HepG2 (cell line): Measurements from ENCODE around the gene ENGASE. TPM values are rescaled to one million over a fixed set of nuclear protein-coding genes. Genes with fewer than 3 reads are reported as not detected.

Experiments
- ATAC-seq: fragments of 200-7000 bp; cut with Tn5 transposase; 3 replicates; pipeline ENCODE4 v1.9.1; 2020; ENCODE audit warnings: mild to moderate bottlenecking, moderate library complexity
- BruUV-seq: library from RNA; stranded (reverse); fragments of 400-500 nt; replicated peaks from 2 replicates; lab custom pipeline; 2021; lab: Mats Ljungman, UMichigan
- CTCF ChIA-PET: fragments of 300-600 bp; formaldehyde crosslinking; extraction: SDS; loops from one replicate; lab custom pipeline; 2021; ENCODE audit warnings: low total read pairs, inconsistent platforms, low intra/inter-chr PET ratio; lab: Yijun Ruan, JAX
- POLR2A ChIA-PET: fragments of 350-600 bp; sonication (Branson Sonifier 250); formaldehyde crosslinking; loops from one replicate; lab custom pipeline; 2020; ENCODE audit warnings: antibody characterized with exemption, inconsistent platforms; lab: Yijun Ruan, JAX
- DNase-seq: peaks from one replicate; pipeline ENCODE4 v3.0.0-alpha.2; 2015; ENCODE audit warnings: low spot score
- FAIRE-seq: peaks from 3 replicates; lab custom pipeline; 2011; peaks lifted over from hg19 to GRCh38; lab: Jason Lieb, UNC
- H2AFZ ChIP-seq: one replicate; pipeline ENCODE4 v1.6.1; 2011; ENCODE audit warnings: low read length, inconsistent platforms
- H3K27ac ChIP-seq: fragments of 300-600 bp; 3 replicates; pipeline ENCODE4 v1.8.0; 2011; ENCODE audit warnings: mixed run types, mild to moderate bottlenecking, mixed read lengths, low read length, inconsistent platforms; ENCODE audit not compliant: insufficient read depth; ENCODE audit errors: extremely low read length
- H3K27me3 ChIP-seq, 2 experiments: fragments of 200-600 bp in 1 of 2; 2 replicates in 1 of 2; 3 replicates in 1 of 2; pipeline versions ENCODE4 v1.6.0 to v1.8.0; 2011; ENCODE audit warnings: low read length in 2 of 2, mild to moderate bottlenecking in 2 of 2, moderate library complexity in 2 of 2, inconsistent platforms in 1 of 2; ENCODE audit not compliant: insufficient read depth in 2 of 2, control insufficient read depth in 1 of 2
- H3K36me3 ChIP-seq, 2 experiments: fragments of 200-600 bp in 1 of 2; replicated peaks in 1 of 2; 2 replicates in 1 of 2; 3 replicates in 1 of 2; pipeline versions ENCODE4 v1.5.1 to v1.8.0; 2011; ENCODE audit warnings: low read length in 2 of 2, inconsistent platforms in 1 of 2; ENCODE audit not compliant: insufficient read depth in 2 of 2, control insufficient read depth in 1 of 2
- H3K4me1 ChIP-seq: 2 replicates; pipeline ENCODE4 v1.5.1; 2012; ENCODE audit warnings: low read length, inconsistent platforms; ENCODE audit not compliant: insufficient read depth
- H3K4me2 ChIP-seq: 2 replicates; pipeline ENCODE4 v1.6.0; 2011; ENCODE audit warnings: low read depth, low read length, inconsistent platforms
- H3K4me3 ChIP-seq, 3 experiments: fragments of 200-600 bp in 1 of 3; sonication (generic), shearing (Covaris generic) in 1 of 3; replicated peaks in 1 of 3; 2 replicates each; pipeline ENCODE4 v1.5.1; 2011 to 2016; ENCODE audit warnings: low read length in 3 of 3, inconsistent platforms in 2 of 3, low read depth in 2 of 3, mild to moderate bottlenecking in 2 of 3, control low read depth in 1 of 3, mixed read lengths in 1 of 3; ENCODE audit not compliant: insufficient read depth in 1 of 3
- H3K79me2 ChIP-seq: one replicate; pipeline ENCODE4 v1.6.1; 2011; ENCODE audit warnings: low read length, inconsistent platforms; ENCODE audit not compliant: insufficient read depth
- H3K9ac ChIP-seq: 2 replicates; pipeline ENCODE4 v1.6.0; 2011; ENCODE audit warnings: mild to moderate bottlenecking, low read depth, low read length, inconsistent platforms; ENCODE audit not compliant: insufficient read depth
- H3K9me3 ChIP-seq: 2 replicates; pipeline ENCODE4 v1.5.1; 2012; ENCODE audit warnings: mild to moderate bottlenecking, low read length
- H4K20me1 ChIP-seq: 2 replicates; pipeline ENCODE4 v1.6.0; 2011; ENCODE audit warnings: inconsistent platforms, mild to moderate bottlenecking, low read length, moderate library complexity; ENCODE audit not compliant: insufficient read depth
- ATF1 ChIP-seq: IDR thresholded peaks from 2 replicates; pipeline ENCODE4 v1.6.1; 2016; ENCODE audit warnings: mild to moderate bottlenecking, control low read depth
- CHD2 ChIP-seq: IDR thresholded peaks from 2 replicates; pipeline ENCODE4 v1.6.1; 2011; ENCODE audit warnings: low read depth, low read length, improper control_type of control experiment
- GATAD2A ChIP-seq: IDR thresholded peaks from 2 replicates; pipeline ENCODE4 v1.6.1; 2016
- KAT7 ChIP-seq: IDR thresholded peaks from 2 replicates; pipeline ENCODE4 v1.6.1; 2018; ENCODE audit warnings: borderline replicate concordance, missing compliant biosample characterization
- PHB2 ChIP-seq: fragments of 450-650 bp; IDR thresholded peaks from 2 replicates; pipeline ENCODE4 v1.6.1; 2018; ENCODE audit not compliant: partially characterized antibody
- RBFOX2 ChIP-seq: fragments of 200-400 bp; formaldehyde crosslinking; IDR thresholded peaks from 2 replicates; pipeline ENCODE4 v1.6.1; 2017; ENCODE audit warnings: low read depth, mild to moderate bottlenecking, low read length
- SALL1 ChIP-seq: sonication (generic); formaldehyde crosslinking; IDR thresholded peaks from 2 replicates; pipeline ENCODE4 v1.8.0; 2022; ENCODE audit warnings: mild to moderate bottlenecking, missing genetic modification reagents
- SCMH1 ChIP-seq: sonication (generic); formaldehyde crosslinking; IDR thresholded peaks from 2 replicates; pipeline ENCODE4 v1.9.0; 2021; ENCODE audit warnings: missing genetic modification reagents, mild to moderate bottlenecking, borderline replicate concordance
- SIN3A ChIP-seq: IDR thresholded peaks from 2 replicates; pipeline ENCODE4 v1.6.1; 2011; ENCODE audit warnings: low read depth, mild to moderate bottlenecking, control low read depth, low read length, borderline replicate concordance
- ZMYM4 ChIP-seq: sonication (generic); formaldehyde crosslinking; IDR thresholded peaks from 2 replicates; pipeline ENCODE4 v1.8.1; 2023; ENCODE audit warnings: mild to moderate bottlenecking, missing genetic modification reagents
- ZNF441 ChIP-seq: sonication (generic); formaldehyde crosslinking; IDR thresholded peaks from 2 replicates; pipeline ENCODE4 v1.7.0; 2021; ENCODE audit warnings: missing genetic modification reagents, borderline replicate concordance
- WGBS: methylation state at CpG from one replicate; pipeline ENCODE4 v1.1.6; 2017; ENCODE audit warnings: low lambda C conversion rate; 5-methylcytosine and 5-hydroxymethylcytosine counted together
- in situ Hi-C: cut with HindIII; loops from 2 replicates; pipeline ENCODE4 v1.10.0; 2017; ENCODE audit warnings: low pct_unique_long_range_greater_than_20kb; ENCODE audit not compliant: extremely low pct_ligation_motif_present
- intact Hi-C: fragments of 100-400 bp; cut with micrococcal nuclease; formaldehyde crosslinking; loops from one replicate; pipeline ENCODE4 v1.10.0; 2022; ENCODE audit not compliant: unreplicated experiment
- polyA plus RNA-seq, 8 experiments: library from polyadenylated mRNA; depleted of rRNA in 3 of 8; stranded (reverse) in 7 of 8; unstranded in 1 of 8; fragments of >200 nt; fragmentation: Illumina TruSeq in 4 of 8; extraction: Trizol in 4 of 8; gene quantifications; 2 replicates each; pipeline versions ENCODE4 v1.2.1 to v1.2.3, GENCODE V29; 2011 to 2016; ENCODE audit warnings: low read depth in 4 of 8, missing spikeins in 1 of 8, mixed read lengths in 1 of 8; ENCODE audit not compliant: insufficient read depth in 1 of 8
- total RNA-seq, 5 experiments: library from RNA; depleted of rRNA; stranded (reverse); fragments of >200 nt; fragmentation: Illumina TruSeq; extraction: Trizol; gene quantifications; 2 replicates each; pipeline ENCODE4 v1.2.3, GENCODE V29; 2016; ENCODE audit warnings: low read depth in 1 of 5
- TF ChIP-seq, protein P1 (sequence below): sonication (generic); formaldehyde crosslinking; conservative IDR thresholded peaks from 2 replicates; pipeline ENCODE4 v1.8.0; 2022; ENCODE audit warnings: missing genetic modification reagents
- TF ChIP-seq, protein P2 (sequence below): sonication (generic); formaldehyde crosslinking; IDR thresholded peaks from 2 replicates; pipeline ENCODE4 v1.4.0; 2020; ENCODE audit warnings: missing genetic modification reagents
- TF ChIP-seq, protein P3 (sequence below): IDR thresholded peaks from 2 replicates; pipeline ENCODE4 v1.6.1; 2016; ENCODE audit warnings: mild to moderate bottlenecking

Gene ENGASE
- total and polyA plus RNA-seq, 2 of the 13 experiments (the other 11 are each of a cell fraction or from before 2014, with no cell fraction given) = 10.6 to 18.1 TPM

DNA sequence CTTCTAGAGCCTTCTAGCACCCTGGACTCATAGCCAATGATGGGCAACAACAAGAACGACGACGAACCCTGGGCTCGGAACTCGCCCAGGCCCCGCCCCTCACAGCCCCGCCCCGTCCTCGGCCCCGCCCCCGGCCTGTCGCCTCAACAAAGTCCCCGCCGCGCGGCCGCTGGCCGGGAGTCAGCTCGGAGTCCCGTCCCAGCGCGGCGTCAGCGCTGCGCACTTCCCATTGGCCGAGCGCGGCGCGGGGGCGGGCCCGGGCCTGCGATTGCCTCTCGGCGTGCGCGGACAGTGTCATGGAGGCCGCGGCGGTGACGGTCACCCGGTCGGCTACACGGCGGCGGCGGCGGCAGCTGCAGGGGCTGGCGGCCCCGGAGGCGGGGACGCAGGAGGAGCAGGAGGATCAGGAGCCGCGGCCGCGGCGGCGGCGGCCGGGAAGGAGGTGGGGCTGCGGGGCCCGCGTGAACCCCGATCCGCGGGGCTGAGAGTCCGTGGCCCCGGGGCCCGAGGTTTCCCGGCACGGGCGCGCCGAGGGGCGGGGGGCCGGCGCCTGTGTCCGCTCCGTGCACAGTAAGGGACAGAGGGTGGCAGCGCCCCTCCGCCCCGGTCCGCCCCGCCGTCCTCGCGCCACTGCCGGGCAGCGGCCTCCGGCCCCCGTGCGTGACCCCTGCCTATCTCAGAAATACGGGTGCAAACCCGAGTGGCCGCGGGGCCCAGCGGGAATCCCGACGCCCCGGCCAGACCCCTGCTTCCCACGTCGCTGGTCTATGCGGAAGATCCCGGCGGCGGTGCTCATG is at the start of gene ENGASE (continued):
- TF ChIP-seq, protein P1, sequence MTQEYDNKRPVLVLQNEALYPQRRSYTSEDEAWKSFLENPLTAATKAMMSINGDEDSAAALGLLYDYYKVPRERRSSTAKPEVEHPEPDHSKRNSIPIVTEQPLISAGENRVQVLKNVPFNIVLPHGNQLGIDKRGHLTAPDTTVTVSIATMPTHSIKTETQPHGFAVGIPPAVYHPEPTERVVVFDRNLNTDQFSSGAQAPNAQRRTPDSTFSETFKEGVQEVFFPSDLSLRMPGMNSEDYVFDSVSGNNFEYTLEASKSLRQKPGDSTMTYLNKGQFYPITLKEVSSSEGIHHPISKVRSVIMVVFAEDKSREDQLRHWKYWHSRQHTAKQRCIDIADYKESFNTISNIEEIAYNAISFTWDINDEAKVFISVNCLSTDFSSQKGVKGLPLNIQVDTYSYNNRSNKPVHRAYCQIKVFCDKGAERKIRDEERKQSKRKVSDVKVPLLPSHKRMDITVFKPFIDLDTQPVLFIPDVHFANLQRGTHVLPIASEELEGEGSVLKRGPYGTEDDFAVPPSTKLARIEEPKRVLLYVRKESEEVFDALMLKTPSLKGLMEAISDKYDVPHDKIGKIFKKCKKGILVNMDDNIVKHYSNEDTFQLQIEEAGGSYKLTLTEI (CRISPR knock-in tag) = no peak
- peak; percentile 38; the same call in 1 of the 2 replicates for TF ChIP-seq SIN3A
- peak; percentile 43; the same call in 1 of the 2 replicates for TF ChIP-seq ZMYM4 (CRISPR knock-in tag)
- TF ChIP-seq ZNF441 (CRISPR knock-in tag) = peak; percentile 76; the same call in 1 of the 2 replicates
- TF ChIP-seq CHD2 = no peak
- TF ChIP-seq SALL1 (CRISPR knock-in tag) = peak; percentile 64

DNA sequence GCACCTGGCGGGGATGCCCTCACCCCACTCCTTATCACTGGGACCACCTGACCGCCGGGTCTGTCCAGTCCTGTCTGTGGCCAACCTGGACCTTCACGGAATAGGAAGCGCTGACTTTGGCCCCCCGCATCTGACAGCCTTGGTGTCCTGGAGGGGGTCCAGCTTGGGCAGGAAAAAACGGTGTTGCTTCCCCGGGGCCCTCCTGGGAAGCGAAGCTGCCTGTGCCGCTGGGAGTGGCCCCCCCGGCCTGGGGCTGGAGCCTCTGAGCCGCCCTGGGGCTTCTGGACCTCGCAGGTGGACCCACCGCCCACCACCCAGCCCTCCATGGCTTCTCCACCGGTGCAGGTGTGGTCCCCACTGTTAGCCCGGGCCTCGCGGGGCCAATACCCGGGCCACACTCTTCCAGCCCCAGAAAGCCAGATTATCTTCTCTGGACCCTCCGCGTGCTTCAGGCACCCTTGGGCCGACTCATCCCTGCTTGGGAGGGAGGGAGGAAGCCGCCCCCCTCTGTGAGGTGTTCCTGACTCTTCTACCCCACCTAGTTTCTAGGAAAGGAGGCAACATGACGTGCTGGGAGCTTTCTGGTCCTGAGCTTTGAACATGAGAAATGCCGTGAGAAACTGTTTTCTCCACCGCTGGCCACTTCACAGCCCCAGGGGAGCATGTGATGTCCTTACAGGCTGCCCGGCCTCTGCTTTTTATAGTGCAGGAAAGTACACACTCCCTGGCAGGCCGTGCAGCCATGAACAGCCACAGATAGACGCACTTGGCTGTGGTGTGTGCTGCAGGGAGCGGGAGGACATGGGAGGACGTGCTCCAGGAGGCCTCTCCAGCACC is 49.5 kb upstream of the ENGASE start:
- H3K4me3 ChIP-seq = peak overlapping the region in 2 of 3 experiments; percentile 25 to 82; a peak in 3 of 6 replicates
- TF ChIP-seq PHB2 (no peak), SCMH1 (CRISPR knock-in tag) (no peak), GATAD2A (CRISPR knock-in tag) (0 out of 2 replicates have a peak, but pooled peaks have one; percentile 11), KAT7 (CRISPR knock-in tag) (no peak), RBFOX2 (no peak), ATF1 (CRISPR knock-in tag) (no peak)
- TF ChIP-seq, protein P2, sequence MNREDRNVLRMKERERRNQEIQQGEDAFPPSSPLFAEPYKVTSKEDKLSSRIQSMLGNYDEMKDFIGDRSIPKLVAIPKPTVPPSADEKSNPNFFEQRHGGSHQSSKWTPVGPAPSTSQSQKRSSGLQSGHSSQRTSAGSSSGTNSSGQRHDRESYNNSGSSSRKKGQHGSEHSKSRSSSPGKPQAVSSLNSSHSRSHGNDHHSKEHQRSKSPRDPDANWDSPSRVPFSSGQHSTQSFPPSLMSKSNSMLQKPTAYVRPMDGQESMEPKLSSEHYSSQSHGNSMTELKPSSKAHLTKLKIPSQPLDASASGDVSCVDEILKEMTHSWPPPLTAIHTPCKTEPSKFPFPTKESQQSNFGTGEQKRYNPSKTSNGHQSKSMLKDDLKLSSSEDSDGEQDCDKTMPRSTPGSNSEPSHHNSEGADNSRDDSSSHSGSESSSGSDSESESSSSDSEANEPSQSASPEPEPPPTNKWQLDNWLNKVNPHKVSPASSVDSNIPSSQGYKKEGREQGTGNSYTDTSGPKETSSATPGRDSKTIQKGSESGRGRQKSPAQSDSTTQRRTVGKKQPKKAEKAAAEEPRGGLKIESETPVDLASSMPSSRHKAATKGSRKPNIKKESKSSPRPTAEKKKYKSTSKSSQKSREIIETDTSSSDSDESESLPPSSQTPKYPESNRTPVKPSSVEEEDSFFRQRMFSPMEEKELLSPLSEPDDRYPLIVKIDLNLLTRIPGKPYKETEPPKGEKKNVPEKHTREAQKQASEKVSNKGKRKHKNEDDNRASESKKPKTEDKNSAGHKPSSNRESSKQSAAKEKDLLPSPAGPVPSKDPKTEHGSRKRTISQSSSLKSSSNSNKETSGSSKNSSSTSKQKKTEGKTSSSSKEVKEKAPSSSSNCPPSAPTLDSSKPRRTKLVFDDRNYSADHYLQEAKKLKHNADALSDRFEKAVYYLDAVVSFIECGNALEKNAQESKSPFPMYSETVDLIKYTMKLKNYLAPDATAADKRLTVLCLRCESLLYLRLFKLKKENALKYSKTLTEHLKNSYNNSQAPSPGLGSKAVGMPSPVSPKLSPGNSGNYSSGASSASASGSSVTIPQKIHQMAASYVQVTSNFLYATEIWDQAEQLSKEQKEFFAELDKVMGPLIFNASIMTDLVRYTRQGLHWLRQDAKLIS = no peak
- TF ChIP-seq, protein P3, sequence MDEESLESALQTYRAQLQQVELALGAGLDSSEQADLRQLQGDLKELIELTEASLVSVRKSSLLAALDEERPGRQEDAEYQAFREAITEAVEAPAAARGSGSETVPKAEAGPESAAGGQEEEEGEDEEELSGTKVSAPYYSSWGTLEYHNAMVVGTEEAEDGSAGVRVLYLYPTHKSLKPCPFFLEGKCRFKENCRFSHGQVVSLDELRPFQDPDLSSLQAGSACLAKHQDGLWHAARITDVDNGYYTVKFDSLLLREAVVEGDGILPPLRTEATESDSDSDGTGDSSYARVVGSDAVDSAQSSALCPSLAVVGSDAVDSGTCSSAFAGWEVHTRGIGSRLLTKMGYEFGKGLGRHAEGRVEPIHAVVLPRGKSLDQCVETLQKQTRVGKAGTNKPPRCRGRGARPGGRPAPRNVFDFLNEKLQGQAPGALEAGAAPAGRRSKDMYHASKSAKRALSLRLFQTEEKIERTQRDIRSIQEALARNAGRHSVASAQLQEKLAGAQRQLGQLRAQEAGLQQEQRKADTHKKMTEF = no peak

More for the DNA sequence above, 49.5 kb upstream of the ENGASE start:
- H3K4me2 ChIP-seq = peak overlapping the region; percentile 99
- H2AFZ ChIP-seq = no peak overlapping the region
- peaks cover 79% of the 10 kb centered on the region for H3K4me1 ChIP-seq
- no peaks in the 10 kb centered on the region for H4K20me1 ChIP-seq
- ChIA-PET CTCF (no interaction called here), POLR2A (interaction anchor here (1.2 to 4.6 kb wide), 4 partner anchors 8 to 45 kb away, joined by 3 to 127 read pairs (median 64); partner anchors contain the start of genes CANT1 and LGALS3BP)
- H3K79me2 ChIP-seq = peaks cover 8% of the 10 kb centered on the region
- no peak for ATAC-seq
- intact Hi-C loops = loop anchor here (5.0 kb wide), 1 partner anchor 38 kb away; no protein-coding TSS in a partner anchor
- H3K9me3 ChIP-seq = no peaks in the 10 kb centered on the region
- no peak for FAIRE-seq
- no TSS peak for BruUV-seq
- peaks cover 0 to 9% of the 10 kb centered on the region in 2 experiments; a peak in 1 of 5 replicates for H3K27me3 ChIP-seq
- H3K9ac ChIP-seq = peak overlapping the region; percentile 21; the same call in 1 of the 2 replicates
- 87% methylated on average over 29 of the region's 31 CpGs for WGBS
- no peaks in the 10 kb centered on the region; a peak in 1 of 5 replicates for H3K36me3 ChIP-seq
- no peak for DNase-seq
- H3K27ac ChIP-seq = peak overlapping the region; percentile 10
- in situ Hi-C loops = no loop called here
